ENCODE results near the gene ADARB2.
"Not testable (repeated sequence)": the region's sequence is repeated elsewhere in the genome, so short reads cannot be mapped to it uniquely, and the experiment has no call there.

The ADARB2 gene

DNA sequence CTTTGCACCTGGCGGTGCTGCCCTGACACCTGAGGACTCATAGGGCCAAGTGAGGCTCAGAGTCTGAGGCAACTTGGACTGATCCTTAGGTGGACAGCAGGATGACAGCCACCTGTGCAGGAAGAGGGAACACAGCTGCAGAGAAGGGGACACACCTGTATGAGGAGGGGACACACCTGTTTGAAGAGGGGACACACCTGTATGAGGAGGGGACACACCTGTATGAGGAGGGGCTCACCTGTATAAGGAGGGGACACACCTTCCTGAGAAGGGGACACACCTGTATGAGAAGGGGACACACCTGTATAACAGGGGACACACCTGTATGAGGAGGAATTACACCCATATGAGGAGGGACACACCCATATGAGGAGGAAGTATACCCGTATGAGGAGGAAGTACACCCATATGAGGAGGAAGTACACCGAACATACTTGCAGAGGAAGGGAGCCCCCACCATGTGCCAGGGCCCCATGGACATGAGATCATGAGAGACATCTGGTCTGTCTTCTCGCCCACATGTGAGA, 285.9 kb downstream of the ADARB2 start:
- no peak for DNase-seq

DNA sequence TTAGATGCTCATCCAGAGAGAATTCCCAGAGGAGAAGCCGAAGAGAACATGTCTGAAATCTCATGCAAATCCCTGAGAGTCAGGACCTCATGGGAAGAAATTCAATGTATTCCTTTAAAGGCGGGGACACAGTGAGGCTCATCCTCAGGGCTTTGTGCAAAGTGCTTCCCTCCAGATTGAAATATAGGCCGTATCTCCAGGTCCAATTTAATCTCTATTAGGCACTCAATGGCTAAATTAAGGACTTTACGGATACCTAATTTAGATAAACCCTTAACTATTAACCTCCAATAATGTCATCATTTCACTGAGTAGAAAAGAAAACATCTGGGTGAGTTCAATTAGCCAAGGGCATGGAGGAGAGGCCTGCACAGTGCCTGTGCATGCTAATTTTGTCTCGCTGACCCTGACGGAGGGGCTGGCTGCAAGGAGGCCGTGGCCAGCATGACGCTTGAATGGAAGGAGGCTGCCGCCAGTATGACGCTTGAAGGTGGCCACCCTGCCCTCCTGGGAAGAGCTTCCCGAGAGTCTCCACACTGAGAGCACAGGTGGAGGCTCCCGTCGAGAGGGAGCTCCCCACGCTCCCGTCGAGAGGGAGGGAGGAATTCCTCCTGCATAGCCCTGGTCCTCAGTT, 287.6 kb downstream of the ADARB2 start:
- DNase-seq, result no peak

DNA sequence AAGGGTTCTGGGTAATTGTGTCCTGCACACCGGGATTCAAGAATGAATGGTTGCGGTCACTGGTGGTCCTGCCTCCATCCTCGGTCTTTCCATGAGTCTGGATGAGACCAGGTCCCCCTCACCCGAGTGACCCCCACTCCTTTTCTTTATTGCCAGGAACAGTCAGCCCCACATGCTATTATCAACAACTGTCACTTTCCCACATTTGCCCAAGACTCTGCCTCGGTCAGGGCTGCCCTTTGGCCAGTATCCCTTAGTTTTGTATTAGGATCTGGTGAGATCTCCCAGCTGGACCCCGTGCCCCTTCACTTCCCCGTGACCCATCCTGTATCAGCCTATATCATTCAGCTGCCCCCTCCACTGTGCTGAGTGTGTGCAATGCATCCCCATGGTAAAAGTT, 288.3 kb downstream of the ADARB2 start:
- no peak for DNase-seq

DNA sequence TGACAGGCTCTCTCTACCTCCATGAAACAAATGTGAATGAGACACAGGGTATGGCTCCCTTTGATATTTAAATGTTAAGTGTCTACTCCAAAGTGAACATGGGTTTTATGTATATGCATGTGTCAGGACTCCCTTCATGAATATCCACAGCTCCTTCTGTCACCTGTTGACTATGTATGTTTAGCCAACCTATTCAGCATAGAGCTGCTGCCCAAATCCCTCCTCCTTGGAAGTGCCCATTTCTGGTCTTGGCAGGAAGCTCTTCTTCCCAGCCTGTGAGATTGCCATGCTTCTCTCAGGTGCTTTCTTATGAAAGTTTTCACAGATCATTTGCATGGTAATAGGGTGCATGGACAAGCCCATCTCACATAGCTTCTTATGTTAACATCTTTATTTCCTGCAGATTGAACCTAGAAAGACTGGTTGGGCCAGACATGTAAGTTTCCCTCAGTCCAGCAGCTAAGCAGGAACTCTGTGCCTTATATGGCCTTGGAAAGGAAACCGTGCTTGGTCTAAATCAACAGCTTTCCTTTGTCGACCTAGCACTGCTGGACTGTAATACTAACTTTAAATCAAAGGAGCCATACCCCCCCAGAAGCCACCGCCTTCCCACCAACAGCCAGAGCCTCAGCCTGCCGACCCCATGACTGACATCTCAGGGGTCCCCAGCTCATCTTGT, 288.9 kb downstream of the ADARB2 start:
- DNase-seq, result no peak

DNA sequence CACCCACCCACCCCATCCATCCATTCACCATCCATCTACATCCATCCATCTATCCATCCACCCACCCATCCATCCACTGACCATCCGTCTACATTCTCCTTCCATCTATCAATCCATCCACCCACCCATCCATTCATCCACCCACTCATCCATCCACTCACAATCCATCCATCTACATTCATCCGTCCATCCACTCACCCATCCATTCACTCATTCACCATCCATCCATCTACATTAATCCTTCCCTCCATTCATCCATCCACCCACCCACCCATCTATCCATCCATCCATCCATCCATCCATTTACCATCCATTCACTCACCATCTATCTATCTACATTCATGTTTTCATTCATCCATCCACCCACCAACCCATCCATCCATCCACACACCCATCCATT, 292.5 kb downstream of the ADARB2 start:
- DNase-seq, result no peak

DNA sequence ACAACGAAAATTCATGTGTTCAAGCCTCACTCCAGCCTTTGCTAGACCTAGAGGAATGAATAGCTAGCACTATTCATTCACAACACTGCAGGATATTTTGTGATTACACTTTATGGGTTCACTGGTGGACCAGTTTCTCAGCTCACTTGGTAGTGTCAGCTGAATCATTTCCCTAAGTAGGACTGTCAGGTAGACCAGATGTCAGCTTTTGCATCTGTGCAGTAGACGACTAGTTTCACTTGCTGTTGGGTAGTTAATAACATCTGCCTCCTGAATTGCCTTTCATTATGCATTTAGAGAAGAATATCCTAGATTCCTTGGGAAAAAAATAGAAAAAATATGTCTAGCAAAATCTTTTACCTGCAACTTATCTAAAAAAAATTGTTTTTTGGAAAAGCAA, 296.4 kb downstream of the ADARB2 start:
- no peak for DNase-seq

DNA sequence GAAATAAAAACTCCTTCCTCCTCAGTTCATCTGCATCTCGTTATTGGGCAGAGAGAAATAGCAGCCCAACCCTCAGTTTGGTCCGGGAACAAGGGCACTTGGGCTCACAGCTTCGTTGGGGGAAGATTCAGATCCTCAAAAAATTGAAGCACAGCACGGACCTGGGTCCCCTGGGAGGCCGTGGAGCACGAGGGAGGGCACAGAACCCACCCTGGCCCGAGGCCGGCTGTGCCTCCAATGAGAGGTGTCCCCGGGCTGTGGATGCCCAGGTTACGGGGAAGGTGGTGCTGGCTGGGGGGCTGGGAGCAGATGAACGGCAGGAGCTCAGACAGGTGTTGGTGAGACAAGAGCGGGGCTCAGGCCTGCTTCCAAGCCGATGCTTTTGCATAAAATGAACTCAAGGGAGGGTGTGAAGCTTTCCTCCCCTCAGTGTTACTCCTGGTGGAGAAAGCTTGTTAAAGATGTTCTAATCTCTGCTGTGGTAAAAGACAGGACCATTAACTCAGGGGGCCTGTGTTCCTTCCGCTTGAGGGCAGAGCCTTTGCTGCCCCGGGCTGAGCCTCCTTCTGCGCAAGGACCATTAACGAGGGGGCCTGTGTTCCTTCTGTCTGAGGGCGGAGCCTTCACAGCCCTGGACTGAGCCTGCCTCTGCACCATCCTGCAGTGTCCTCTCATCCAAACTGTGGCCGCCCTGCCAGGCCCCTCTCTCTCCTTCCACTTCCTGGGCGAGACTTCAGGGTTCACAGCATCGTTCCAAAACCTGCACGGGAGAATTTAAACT, 302.2 kb downstream of the ADARB2 start:
- no peak for DNase-seq

DNA sequence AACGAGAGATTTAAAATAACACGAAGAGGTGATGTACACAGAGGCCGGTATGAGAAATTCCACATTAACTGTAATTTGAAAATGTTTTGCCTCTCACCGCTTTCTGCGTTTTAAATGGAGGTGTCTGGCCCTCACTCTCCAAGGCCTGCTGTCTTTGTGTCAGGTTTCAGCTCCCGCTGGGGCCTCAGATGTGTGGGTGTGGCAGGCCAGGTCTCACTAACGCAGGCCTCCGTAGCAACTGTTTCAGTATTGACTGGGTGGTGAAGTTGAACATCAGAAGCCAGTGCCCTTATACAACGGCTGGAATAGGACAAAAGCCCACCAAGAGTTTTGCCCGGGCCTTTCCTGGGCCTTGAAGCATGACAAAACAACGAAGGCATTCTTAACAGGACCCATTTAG, 303.1 kb downstream of the ADARB2 start:
- DNase-seq, result no peak

DNA sequence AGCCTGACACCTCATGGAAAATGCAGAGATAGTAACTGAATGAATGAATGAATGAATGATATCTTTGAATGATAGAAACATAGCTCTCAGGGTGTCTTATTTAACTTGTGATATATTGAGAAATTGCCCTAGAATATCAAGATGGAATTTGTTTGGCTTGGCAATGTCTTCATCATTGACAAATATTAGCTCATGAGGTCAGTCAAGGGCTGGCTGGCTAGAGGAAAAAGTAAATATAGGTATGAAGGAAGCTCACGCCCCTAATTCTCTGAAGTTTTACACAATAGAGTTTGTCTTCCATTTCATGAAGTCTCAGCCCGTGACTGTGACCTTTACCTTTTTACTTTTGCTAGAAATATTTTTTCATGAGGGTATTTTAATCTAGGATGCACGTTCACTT, 305.2 kb downstream of the ADARB2 start:
- DNase-seq, result no peak

DNA sequence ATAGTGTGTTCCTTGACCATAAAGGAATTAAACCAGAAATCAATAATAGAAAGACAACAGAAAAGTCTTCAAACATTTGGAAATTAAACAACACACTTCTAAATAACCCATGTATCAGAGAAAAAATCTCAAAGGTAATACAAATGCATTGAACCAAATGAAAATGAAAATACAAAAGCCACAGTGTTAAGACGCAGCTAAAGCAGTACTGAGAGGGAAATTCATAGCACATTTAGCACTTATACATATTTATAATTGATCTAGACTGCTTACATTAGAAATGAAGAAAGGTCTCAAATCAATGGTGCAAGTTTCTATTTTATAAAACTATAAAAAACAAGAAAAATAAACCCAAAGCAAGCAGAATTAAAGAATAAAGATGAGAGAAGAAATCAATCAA, 306.1 kb downstream of the ADARB2 start:
- no peak for DNase-seq

DNA sequence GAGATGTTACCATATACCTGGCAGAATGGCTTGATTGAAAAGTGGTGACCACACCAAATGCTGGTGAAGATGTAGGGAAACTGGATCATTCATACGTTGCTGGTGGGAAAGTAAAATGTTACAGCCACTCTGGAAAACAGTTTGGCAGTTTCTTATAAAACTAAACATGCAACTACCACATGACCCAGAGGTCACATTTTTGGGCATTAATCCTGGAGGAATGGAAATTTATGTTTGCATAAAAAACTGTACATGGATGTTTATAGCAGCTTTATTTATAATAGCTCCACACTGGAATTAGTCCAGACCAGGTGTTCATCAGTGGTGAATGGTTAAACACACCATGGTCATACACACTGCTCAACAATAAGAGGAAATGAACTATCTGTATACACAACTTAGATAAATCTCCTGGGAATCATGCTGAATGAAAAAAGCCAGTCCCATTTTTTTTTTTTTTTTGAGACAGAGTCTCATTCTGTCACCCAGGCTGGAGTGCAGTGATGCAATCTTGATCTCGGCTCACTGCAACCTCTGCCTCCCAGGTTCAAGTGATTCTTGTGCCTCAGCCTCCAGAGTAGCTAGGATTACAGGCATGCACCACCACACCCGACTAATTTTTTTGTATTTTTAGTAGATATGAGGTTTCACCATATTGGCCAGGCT, 309.7 kb downstream of the ADARB2 start:
- DNase-seq, result not testable (repeated sequence)

DNA sequence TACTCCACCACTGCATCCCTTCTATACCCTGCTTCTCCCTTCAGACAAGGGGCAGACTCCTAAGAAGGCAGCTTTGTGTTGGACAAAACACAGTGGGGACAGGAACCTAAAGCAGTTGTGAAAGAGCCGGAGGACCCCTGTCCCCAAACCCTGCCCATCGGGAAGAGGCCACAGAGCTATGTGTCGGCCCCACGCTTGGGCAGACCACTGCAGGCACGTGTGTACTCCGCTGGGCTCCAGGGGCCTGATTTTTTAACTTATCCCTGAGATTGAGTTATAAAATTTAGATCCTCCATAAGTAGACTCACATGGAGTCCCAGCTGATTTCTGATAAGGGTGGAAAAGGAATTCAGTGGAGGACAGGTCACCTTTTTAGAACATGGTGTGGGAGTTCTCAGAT, 310.5 kb downstream of the ADARB2 start:
- DNase-seq, result no peak

DNA sequence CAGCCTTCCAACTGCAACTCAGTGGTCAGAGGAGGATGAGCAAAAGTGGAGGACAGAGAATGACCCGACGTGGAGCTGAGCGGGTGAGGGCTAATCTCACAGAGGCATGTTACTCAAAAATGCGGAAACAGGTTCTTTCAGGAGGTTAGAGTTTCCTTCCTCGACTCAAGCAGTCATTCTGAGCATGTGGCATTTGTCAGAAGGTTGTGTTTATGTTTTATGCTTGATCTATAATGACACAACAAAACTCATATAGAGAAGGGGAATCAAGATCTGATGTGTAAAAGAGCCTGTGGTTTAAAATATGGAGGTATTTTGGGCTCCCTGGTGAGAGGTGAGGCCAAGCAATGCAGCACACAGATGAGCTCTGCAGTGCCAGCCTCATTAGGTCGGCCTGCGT, 311.4 kb downstream of the ADARB2 start:
- no peak for DNase-seq

DNA sequence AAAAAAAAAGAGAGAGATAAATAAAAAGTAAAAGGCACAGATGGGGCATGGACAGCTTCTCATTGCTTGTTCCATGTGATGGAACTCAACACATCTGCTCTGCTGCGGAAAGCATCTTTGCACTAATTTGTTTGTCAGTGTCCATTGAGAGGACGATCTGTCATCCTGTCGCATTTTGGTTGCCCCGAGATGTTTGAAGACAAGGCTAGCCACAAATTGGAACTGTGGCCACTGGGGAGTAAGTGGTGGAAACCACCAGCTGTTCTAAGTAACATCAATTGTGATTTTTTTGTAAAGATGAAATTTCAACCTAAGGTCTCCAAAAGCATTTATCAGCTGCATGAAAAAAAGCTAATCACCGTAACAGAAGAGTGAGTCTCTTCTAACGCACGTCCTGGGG, 312.7 kb downstream of the ADARB2 start:
- DNase-seq, result no peak

DNA sequence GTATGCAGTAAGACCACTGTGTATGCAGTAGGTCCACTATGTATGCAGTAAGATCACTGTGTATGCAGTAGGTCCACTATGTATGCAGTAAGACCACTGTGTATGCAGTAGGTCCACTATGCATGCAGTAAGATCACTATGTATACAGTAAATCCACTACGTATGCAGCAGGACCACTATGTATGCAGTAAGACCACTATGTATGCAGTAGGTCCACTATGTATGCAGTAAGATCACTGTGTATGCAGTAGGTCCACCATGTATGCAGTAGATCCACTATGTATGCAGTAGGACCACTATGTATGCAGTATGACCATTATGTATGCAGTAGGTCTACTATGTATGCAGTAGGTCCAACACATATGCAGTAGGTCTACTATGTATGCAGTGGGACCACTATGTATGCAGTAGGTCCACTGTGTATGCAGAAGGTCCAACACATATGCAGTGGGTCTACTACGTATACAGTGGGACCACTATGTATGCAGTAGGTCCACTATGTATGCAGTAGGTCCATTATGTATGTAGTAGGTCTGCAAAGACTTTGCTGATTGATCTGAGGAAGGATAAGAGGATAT, 313.6 kb downstream of the ADARB2 start:
- DNase-seq, result no peak

DNA sequence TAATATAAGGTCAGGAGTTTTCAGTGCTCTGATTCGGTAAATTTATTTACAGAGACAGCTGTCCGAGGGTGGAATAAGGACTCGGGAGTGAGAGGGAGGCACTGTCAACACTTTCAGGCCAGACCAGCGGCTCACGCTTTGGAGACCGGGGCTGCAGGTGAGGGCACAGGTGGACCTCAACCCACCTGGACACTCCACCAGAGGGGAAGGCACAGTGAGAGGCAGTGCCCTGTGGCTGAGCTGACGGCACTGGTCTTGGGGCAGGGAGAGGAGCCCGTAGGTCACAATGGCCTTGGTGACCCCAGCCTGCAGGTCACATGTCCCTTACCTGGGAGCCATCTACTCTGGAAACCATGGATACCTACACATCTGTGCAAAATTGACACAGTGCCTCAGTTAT, 315.1 kb downstream of the ADARB2 start:
- no peak for DNase-seq

DNA sequence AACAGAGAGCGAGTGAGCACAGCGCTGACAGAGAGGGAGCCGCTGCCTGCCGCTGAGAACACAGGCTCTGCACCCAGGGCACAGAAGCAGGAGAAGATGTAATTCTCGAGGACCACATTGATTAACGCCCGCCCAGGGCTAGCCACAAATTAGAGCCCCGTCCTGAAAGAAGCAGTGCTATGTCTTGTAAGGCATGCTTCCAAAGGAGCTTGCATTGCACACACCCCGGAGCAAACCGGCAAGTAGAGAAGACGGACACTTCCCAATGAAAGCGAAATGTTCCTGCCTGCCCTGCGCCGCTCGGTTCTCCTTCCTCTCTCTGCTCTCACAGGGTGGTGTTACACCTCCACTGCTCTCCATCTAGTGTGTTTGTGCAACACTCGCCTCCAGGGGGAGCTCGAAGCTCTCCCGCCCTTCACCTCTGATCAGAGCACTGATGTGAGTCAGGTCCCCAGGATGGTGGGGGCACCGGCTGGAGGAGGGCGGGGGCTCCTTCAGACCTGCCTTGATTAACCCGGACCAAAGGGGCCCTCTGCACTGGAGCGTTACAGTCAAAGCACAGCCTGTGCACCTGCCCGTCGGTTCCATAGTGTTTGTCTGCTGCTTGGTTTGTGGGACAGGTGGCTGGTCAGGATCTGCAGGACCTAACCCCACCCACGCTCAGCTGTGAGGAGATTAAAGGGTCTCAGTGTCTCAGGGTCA, 316.5 kb downstream of the ADARB2 start:
- no peak for DNase-seq

DNA sequence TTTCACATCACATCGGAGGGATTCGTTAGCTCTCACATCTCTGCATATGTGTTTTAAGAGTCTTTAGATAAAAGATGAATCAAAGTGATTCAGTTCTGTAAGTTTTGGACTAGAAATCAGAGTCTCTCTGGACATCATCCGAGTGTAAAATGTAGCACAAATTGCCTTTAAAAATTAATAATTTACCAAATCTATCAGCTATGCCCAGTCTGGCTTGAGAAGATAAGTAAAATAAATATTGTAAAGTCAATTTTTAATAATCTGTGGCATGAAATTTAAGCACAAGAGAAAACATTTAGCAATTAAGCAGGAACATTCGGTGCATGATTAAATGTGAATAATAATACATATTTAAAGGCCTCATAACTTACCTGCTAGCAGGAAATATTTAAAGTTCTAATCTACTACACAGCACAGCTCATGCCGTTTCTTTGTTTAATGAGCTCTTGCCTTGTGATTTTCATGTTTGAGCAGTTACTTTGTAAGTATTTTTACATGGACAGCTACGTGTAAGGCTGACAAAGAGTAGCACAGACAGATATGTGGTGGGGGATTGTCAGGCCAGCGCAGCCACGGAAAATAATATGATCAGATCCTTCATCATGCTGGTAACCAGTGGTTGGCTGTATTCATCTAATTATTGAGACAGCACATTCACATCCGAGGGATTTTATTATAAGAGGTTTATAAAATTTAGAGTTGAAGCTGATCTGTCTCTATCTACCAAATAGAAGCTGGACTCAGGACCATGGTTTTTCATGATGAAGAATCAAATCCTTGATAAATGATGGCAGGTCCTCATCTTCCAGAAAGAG, 317.3 kb downstream of the ADARB2 start:
- DNase-seq, result no peak

DNA sequence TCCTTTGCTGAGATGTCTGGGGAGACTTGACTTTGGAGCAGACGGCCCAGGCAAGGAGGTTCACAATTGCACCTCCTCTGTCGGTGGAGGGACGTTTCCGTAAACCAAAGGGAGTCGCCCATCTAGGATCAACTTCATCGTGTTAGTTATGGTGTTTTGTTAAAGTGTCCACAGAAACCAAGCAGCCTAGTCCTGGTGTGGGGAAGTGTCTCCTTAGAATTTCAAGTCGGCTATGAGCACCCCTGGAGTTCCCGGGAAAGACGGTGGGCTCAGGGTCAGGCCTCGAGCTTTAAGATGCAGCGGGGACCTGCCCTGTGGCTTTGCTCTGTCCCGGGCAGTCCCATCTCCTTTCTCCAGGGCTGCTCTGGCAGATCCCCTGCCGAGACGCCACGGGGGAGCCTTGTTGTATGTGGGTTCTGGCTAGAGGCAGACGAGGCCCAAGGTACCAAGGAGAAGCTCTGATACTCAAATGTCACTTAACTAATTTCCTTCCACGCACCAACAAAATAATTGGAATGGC, 319.2 kb downstream of the ADARB2 start:
- no peak for DNase-seq

DNA sequence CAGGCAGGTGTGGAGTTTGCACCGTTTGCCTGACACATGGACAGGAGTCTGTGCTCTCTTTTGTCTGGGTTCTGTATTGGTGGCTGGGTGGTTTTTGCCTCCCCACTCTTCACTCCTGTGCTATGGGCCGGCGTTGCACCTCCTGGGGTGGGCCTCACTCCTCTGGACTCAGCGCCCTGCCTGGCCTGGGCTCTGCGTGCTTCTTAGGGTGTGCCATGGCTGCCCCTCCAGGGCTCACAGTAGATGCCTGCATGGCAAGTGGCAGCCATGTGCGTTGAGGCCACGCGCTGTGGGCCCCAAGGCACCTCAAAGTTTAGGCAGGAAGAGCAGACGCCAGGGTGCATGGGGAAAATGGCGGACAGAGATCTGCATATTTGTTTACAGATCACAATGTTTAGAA, 319.8 kb downstream of the ADARB2 start:
- no peak for DNase-seq

DNA sequence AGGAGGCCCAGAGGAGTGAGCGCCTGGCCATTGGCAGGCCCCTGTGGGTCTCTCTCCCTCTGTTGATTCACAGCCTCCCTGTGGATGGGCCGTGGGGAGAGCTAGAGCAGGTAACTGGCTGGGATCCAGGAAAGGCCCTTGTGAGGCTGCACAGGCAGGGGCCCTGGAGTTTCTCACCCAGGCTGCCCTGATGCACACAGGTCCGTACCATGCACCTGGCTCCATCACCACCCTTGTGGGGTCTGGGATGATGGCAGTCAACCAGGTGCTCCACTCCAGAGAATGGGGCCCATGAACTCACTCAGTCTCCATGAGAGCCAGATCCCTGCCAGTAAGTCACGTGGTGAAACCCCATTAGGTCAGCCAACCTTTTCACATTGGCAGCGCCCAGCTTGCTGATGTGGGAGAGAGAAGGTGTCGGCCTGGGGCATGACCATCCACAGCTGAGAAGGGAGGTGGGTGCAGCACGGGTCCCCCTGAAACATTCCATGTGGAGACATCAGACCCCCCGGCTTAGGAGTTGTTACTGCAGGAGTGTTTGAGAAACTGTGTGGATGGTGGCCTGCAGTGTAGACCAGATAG, 320.8 kb downstream of the ADARB2 start:
- no peak for DNase-seq

Data from DMS 273 treated with DMSO at 0.1 percent for 48 hours (cell line).